A172 (cell line): ENCODE measurements around the gene RXFP1. TPM values are rescaled to one million over a fixed set of nuclear protein-coding genes. Genes with fewer than 3 reads are reported as not detected.
"Not testable (repeated sequence)": the region's sequence is repeated elsewhere in the genome, so short reads cannot be mapped to it uniquely, and the experiment has no call there.

Source experiments
- DNase-seq: peaks from one replicate; pipeline ENCODE4 v3.0.0-alpha.2; 2015; ENCODE audit warnings: low spot score
- total RNA-seq: library from RNA; depleted of rRNA; stranded (reverse); fragments of >200 nt; shearing (Covaris generic); gene quantifications from 2 replicates; pipeline ENCODE4 v1.2.3, GENCODE V29; 2014

RXFP1 gene
- total RNA-seq, 1 experiment from 2014 or later: not detected

DNA sequence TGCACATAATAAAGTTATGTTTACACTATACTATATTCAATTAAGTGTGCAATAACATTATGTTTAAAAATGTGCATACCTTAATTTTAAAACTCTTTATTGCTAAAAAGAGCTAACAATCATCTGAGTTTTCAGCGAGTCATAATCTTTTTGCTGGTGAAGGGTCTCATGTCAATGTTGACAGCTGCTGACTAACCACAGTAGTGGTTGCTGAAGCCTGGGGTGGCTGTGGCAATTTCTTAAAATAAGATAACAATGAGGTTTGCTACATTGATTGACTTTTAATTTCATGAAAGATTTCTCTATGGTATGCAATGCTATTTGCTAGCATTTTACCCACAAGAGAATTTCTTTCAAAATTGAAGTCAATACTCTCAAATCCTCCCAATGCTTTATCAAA, 91.4 kb downstream of the RXFP1 start:
- no peak for DNase-seq

DNA sequence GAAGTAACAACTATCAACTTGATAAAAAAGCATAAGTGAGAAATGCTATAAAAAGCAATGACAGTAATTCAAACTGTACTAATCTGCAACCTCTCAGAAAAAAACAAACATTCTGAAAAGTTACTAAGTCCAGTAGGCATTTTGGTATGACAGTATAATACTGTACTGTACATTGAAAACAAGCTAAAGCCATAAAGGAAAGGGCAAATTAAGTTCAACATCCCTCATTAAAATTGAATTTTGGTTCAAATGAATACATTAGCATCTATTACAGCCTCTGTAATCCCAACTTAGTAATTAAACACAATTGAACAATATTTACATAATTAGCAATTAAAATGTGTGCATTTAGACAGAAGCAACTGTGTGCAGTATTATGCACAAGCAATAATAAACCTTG, 96.3 kb downstream of the RXFP1 start:
- DNase-seq: no peak

DNA sequence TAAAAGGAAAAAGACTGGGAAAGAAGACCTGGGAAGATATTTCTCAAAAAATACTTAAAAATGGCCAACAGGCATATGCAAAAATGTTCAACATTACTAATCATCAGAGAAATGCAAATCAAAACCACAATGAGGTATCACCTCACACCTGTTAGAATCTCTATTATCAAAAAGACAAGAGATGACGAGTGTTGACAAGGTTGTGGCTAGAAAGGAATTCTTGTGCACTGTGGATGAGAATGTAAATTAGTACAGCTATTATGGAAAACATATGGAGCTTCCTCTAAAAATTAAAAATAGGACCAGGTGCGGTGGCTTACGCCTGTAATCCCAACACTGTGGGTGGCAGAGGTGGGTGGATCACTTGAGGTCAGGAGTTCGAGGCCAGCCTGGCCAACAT, 100.0 kb downstream of the RXFP1 start:
- DNase-seq: no peak

DNA sequence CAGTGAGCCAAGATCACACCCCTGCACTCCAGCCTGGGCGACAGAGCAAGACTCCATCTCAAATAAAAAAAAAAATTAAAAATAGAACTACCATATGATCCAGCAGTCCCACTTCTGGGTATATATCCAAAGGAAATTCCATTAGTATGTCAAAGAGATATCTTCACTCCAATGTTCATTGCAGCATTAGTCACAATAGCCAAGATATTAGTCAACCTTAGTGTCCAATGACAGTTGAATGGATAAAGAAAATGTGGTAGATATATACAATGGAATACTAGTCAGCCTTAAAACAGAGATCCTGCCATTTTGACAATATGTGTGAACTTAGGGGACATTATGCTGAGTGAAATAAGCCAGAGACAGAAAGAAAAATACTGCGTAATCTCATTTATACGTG, 100.6 kb downstream of the RXFP1 start:
- no peak for DNase-seq

DNA sequence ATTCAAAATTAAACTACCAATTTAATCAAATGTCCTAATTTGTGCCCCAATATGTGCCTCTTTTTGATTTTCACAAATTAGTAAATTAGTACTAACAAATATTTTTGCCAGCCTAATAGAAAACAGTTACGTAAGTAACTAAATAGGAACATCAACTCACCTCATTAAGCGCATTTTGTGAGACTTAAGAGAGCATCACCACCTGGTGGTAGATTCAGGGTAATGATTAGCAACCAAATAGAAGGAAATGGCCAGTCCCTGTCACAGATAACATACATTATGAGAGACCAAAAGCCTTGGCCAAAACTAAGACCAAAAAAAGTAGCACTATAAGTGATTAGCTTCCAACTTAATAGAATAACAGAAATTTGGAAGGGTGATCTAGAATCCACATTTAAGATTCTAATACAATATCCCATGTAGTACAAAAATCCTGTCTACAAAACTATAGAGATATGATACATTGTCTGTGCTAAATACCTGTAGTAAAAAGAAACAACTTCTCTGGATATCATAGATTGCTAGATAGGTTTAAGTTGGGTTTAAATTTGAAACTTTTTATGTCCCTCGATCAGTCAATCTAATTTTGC, 103.3 kb downstream of the RXFP1 start:
- DNase-seq: peak; percentile 56

DNA sequence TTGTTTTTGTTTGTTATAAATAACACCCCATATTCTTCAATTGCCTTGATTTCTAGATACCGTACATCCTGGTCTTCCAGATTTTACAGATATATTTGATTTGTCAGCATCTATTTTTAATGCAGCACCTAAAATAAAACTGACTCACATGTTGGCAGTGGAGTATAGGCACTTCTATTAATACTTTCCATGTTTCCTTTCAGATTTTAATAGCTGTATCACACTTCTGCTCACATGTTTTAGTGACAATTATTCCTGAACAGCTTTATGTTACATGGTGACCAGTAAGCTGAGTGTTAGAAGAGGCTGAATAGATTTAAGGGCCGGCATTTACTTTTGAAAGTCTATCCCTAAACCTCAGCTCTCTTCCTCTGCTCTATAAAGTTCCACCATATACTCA, 103.9 kb downstream of the RXFP1 start:
- no peak for DNase-seq

DNA sequence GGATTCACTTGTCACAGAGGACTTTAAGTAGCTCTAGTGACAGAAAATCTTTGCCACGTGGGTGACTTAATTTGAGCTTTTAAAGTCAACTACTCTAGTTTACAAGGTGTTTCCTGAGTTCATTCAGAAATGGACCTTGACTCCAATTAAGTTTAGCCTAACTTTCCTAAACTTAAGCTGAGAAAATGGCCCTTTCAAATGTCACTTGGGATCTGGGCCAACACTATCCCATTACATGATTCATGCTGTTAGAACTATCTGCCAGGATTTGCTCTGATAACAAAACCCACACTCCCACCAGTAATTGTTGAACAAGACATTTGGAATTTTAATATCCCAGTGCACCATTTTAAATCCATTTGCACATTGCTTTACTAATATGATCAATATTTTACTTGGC, 109.2 kb downstream of the RXFP1 start:
- DNase-seq: peak; percentile 78

DNA sequence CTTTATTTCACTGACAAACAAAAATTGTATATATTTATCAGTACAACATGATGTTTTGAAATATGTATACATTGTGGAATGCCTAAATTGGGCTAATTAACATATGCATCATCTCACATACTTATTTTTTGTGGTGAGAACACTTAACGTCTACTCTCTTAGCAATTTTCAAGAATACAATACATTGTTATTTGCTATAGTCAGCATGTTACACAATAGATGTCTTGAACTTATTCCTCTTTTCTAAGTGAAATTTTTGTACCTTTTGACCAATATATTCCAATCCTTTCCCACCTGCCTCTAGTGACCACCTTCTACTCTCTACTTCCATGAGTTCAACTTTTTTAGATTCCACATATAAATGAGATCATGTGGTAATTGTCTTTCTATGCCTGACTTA, 114.9 kb downstream of the RXFP1 start:
- no peak for DNase-seq

DNA sequence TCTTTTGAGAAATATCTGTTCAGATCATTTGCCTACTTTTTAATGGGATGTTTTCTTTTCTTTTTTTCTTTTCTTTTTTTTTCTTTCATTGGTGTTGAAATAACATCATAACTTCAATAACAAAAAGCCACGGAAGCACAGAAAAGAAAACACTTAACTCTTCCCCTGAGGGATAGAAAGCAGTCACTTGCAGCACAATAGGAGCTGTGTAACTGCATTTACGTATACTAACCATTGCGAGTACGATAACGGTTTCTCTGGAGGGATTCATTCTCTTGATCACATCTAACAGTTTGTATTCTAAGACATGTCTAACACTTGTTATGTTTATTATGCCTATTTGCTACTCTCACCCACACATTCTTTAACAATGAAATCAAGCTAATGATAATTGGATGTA, 122.7 kb downstream of the RXFP1 start:
- DNase-seq: no peak

DNA sequence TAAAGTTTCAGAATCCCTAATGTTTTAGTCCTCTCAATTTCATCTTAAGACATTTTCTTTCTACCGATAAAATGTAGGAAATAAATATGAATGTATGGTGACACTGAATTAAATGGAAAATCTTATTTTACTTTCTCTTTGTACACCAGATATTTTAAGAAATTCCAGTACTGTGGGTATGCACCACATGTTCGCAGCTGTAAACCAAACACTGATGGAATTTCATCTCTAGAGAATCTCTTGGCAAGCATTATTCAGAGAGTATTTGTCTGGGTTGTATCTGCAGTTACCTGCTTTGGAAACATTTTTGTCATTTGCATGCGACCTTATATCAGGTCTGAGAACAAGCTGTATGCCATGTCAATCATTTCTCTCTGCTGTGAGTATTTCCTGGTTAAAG, 123.1 kb downstream of the RXFP1 start:
- DNase-seq: no peak

DNA sequence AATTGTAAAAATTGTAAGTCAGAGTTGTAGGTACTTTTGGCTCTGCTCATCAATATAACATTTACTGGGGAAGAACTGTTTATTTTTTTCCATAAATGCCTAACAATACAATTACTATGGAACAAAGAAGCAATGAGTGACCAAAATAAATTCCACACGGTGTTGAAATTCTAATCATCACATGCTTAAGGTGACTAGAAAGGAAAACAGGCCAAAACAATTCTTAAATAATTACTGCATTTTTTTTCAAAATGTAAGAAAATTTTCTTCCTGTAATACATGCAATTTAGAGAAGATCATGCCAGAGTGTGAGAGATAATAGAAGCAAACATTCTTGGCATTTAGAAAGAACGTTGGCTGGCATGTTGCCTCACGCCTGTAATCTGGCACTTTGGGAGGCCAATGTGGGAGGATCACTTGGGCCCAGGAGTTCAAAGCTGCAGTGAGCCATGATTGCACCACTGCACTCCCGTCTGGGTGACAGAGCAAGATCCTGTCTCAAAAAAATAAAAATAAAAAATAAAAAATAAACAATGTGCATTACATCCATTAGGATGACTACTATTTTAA, 127.5 kb downstream of the RXFP1 start:
- DNase-seq: no peak

DNA sequence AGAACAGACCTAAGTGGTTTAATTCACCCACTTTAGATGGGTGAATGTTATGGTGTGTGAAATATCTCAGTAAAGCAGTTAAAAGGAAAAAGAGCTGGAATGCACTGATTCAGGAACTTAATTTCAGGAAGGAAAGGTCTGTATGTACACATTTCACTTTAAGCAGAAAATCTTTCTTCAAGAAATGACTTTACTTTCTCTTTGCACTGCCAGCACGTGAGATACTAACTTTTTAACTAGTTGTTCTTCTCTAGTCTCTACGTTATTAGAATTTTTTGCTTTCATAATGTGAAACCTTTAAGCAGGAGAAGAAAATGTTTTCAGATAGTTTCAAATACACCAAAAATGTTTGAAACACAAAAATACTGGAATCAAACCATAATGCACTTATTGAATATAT, 131.2 kb downstream of the RXFP1 start:
- DNase-seq: no peak

DNA sequence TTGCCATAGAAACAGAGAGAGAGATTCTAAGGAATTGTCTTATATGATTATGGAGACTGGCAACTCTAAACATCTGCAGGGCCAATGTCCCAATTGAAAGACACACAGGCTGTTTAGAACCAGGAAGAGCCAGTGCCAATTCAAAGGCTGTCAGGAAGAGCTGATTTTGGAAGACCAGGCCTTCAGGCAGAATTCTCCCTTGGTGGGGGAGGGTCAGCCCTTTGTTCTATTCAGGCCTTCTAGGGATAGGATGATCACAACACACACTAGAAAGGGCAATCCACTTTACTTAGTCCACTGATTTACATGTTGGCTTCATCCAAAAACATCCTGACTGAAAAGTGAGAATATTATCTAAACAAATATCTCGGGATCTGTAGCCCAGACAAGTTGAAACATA, 134.8 kb downstream of the RXFP1 start:
- no peak for DNase-seq

DNA sequence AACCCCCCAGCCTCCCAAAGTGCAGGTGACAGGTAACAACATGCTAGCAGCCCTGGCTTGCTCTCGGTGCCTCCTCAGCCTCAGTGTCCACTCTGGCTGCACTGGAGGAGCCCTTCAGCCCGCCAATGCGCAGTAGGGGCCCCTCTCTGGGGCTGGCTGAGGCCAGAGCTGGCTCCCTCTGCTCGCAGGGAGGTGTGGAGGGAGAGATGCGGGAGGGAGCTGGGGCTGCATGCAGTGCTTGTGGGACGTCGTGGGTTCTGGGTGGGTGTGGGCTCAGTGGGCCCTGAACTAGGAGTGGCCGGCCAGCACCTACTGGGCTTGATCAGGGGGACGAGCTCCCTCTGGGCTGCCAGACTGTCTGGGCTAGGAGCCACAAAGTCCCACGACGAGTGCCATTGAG, 135.6 kb downstream of the RXFP1 start:
- DNase-seq: no peak

DNA sequence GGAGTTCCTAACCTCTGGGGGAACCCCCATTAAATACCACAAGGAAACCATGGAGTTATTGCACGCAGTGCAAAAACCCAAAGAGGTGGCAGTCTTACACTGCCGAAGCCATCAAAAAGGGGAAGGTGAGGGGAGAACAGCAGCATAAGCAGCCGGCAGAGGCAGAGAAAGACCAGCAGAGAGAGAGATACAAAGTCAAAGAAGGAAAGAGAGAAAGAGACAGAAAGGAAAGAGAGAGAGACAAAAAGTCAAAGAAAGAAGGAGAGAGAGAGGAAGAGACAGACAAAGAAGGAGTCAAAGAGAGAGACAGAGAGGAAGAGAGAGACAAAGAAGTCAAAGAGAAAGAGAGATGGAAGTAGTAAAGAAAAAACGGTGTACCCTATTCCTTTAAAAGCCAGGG, 141.6 kb downstream of the RXFP1 start:
- not testable (repeated sequence) for DNase-seq

DNA sequence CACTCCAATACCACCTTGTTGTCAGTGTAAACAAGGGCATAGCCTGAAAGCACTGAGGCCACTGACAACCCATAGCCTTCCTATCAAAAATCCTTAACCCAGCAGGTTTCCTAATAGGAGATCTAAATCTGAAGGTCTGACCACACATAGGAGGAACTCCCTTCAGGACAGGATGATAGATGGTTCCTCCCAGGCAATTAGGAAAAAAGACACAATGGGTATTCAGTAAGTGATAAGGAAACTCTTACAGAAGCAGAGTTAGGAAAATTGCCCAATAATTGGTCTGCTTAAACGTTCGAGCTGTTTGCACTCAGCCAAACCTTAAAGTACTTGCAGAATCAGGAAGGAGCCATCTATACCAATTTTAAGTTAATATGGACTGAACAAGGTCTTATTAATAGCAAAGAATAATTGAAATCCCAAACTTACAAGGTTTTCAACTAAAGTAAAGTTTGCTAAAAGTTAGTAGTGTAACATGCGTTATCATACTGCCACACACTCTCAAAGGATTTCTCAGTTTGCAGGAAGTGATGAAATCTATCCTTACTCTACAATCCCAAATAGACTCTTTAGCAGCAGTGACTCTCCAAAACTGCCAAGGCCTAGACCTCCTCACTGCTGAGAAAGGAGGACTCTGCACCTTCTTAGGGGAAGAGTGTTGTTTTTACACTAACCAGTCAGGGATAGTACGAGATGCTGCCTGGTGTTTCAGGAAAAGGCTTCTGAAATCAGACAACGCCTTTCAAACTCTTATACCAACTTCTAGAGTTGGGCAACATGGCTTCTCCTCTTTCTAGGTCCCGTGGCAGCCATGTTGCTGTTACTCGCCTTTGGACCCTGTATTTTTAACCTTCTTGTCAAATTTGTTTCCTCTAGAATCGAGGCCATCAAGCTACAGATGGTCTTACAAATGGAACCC, 142.3 kb downstream of the RXFP1 start:
- not testable (repeated sequence) for DNase-seq

DNA sequence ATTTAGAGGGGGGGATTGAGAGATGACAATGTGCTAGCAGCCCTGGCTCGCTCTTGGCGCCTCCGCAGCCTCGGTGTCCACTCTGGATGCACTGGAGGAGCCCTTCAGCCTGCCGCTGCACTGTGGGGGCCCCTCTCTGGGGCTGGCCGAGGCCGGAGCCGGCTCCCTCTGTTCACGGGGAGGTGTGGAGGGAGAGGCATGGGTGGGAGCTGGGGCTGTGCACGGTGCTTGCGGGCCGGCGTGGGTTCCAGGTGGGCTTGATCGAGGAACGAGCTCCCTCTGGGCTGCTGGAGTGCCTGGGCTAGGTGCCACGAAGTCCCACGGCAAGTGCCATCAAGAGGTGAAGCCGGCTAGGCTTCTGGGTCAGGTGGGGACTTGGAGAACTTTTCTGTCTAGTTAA, 143.1 kb downstream of the RXFP1 start:
- no peak for DNase-seq

DNA sequence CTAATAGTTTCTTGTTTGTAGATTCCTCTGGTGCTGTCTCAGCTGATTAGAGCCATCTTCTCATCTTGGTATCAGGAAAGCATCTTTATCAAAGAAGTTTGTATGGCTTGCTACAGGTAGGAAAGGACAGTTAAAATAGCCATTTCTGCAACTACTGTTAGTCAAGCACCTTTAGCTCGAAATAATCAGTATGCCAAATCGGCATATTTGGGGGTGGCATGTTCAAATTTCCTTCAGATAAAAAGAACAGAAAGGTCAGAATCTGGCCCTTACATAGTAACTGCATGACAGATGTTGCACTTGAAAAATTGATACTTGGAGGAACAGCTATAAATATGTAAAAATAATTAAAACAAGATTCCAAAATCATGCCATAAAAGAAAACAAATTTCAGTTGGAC, 145.2 kb downstream of the RXFP1 start:
- DNase-seq: no peak

DNA sequence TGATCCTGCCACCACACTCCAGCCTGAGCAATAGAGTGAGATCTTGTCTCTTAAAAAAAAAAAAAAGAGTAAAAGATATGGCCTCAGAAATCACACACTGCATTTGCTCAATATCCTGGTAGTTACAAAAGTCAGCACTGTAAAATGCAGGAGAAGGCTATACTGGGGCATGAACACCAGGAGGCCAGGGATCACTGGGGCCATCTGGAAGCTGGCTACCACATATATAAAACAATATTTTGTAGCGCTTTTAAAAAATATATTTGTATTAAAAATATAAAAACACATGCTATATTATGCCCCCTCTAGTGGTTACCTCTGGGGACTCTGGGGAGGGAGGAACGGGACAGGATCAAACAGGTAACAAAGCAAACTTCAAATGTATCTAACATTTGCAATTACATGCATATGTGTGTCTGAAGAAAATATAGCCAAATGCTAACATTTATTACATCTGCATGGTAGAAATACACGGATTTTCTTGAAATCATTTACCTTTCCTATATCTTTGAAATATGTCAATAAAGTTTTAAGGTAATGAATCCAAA, 146.0 kb downstream of the RXFP1 start:
- peak; percentile 22 for DNase-seq

DNA sequence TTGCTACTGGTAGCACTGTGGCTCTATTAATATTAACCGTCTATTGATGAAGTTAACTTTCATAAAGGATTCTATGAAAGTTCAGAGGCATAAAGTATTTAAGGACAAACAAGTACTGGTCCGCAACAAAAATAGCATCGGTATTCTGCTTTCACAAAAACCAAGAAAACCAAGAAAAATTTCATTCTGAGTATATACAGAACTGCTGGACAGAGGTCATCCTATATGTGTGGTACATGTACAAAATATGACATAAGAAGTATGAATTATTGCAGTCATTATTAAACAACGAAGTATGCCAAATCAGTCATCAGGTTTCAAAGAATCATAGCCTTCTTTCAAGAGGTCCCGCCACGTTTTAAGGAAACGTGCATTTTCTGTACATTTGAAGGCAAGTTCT, 147.6 kb downstream of the RXFP1 start:
- DNase-seq: no peak

DNA sequence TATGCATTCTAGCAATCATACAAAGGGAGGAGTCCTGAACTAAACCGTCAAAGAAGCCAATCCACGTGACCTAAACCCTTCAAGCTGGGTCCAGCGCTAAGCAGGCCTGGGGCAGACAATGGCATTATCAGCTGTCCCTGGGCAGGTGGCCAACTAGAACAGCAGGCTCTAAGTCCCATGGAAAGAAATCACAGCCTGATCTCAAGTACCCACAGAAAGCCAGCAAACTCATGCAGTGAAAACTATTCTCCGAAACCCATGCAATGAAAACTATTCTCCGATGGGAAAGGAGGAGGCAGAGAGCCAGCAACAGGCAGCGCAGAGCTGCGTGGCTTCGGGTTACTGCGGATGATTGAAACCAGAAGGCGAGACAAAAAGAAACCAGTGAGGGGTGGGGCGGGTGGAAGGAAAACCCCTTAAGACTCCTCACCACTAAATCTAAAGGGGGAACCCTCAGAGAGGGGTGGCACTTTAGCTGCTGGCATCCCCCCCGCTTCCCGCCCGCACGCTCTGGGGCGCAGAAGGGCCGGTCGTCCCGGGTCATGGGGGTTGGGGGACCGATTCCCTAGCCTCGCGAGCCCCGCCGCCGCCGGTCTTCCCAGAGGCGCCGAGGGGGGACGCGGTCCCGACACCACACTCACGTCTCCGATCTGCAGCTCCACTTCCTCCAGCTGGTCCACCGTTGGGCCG, 149.4 kb downstream of the RXFP1 start:
- DNase-seq: peak; percentile 75

DNA sequence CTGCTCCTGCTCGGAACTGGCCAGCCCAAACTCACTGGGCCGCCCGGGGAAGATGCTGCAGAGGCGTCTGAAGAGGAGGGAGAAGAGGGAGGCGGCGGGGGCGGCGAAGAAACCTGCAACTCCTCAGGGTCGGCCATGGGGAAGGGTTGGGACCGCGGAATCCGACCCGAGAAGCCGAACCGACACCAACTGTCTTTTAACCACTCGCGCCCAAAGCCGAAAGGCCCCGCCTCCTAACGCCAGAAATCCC, 149.9 kb downstream of the RXFP1 start, which contains the start of gene C4orf46:
Gene C4orf46 (minus strand): TSS at position 223 of the 250 bp plus-strand sequence. CDS start 86 bp downstream, at position 137.
- DNase-seq: no peak
